Activated naive CD8-positive, alpha-beta T cell treated with anti-CD3 and anti-CD28 coated beads, Interleukin-2, amount 50 U/mL, for 24 hours (primary cell): ENCODE measurements around the gene FBXL13.

Experiments used
- ATAC-seq: fragments of 150-1000 bp; cut with Tn5 transposase; one replicate; pipeline ENCODE4 v1.10.0; 2021
- DNase-seq: peaks from one replicate; pipeline ENCODE4 v3.0.0; 2021
- H3K27ac Mint-ChIP-seq: one replicate; pipeline ENCODE4 v1.8.0; 2021; ENCODE audit warnings: mild to moderate bottlenecking, mixed read lengths
- H3K27me3 Mint-ChIP-seq: one replicate; pipeline ENCODE4 v1.8.0; 2021; ENCODE audit warnings: mixed read lengths
- H3K36me3 Mint-ChIP-seq: one replicate; pipeline ENCODE4 v1.8.0; 2021; ENCODE audit warnings: low read depth, mixed read lengths
- H3K4me1 Mint-ChIP-seq: one replicate; pipeline ENCODE4 v1.8.0; 2021; ENCODE audit warnings: mixed read lengths
- H3K4me3 Mint-ChIP-seq: one replicate; pipeline ENCODE4 v1.8.0; 2021; ENCODE audit warnings: mild to moderate bottlenecking, moderate library complexity, mixed read lengths
- H3K9me3 Mint-ChIP-seq: one replicate; pipeline ENCODE4 v1.8.0; 2021; ENCODE audit warnings: mixed read lengths

The FBXL13 gene

GRCh38 chr7:102888561-102889233 is 185.9 kb downstream of the FBXL13 start:
- no peak for DNase-seq
- H3K36me3 Mint-ChIP-seq: no peaks in the 10 kb centered on the region
- no peak overlapping the region for H3K4me3 Mint-ChIP-seq
- no peak overlapping the region for H3K27ac Mint-ChIP-seq
- no peaks in the 10 kb centered on the region for H3K4me1 Mint-ChIP-seq
- no peak for ATAC-seq
- no peaks in the 10 kb centered on the region for H3K27me3 Mint-ChIP-seq
- H3K9me3 Mint-ChIP-seq: no peaks in the 10 kb centered on the region

GRCh38 chr7:102883098-102883860 is 191.3 kb downstream of the FBXL13 start:
- no peak for ATAC-seq
- Mint-ChIP-seq H3K27me3 (no peaks in the 10 kb centered on the region), H3K27ac (no peak overlapping the region), H3K4me1 (no peaks in the 10 kb centered on the region), H3K36me3 (no peaks in the 10 kb centered on the region), H3K4me3 (no peak overlapping the region), H3K9me3 (no peaks in the 10 kb centered on the region)
- no peak for DNase-seq

DNA sequence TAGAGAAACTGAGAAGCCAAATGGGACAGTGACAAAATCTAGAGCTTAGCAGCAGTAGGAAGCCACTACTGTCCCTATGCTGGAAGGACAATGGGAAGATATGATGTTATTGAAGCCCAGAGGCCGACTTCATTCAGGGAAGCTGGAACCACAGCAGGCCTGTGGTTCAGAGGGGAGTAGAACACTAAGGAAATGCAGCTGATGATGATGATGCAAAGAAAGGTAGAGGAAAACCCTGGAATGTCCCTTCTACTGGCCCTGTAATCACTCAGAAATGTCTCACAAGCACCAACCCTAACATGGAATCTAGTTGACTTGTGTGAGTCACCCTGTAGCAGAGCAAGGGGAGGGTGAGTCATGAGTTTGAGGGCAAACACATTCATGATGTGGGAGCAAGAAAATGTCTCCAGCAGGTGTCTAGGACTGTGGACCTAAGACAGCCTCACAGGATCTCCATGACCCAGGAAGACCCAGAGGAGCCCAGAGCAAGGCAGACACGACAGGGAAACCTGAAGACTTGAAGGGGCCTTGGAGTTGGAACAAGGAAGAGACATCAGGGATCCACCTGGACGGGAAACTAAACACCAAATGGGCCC is 198.8 kb downstream of the FBXL13 start:
- no peaks in the 10 kb centered on the region for H3K9me3 Mint-ChIP-seq

DNA sequence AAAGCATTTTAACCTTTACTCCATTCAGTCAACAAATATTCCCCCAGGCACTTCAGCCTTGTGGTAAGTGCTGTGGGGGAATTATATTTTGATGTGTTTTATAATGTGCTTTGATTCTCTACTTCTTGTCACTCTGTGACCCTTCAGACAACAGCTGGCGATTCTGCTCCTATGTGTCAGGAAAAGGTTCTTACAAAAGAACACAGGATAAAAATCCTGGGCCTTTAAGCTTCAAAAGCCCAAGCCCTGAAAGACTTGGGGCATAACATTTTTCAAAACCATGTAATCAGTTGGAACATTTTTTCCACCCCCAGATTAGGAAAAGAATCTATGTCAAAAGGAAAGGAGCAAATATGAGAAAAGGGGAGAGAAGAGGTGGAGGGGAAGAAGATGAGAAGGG is 199.6 kb downstream of the FBXL13 start:
- no peaks in the 10 kb centered on the region for H3K36me3 Mint-ChIP-seq
- H3K27ac Mint-ChIP-seq: no peak overlapping the region
- no peak for ATAC-seq
- peaks cover 36% of the 10 kb centered on the region for H3K4me1 Mint-ChIP-seq
- no peak for DNase-seq
- no peaks in the 10 kb centered on the region for H3K27me3 Mint-ChIP-seq
- no peak overlapping the region for H3K4me3 Mint-ChIP-seq
- H3K9me3 Mint-ChIP-seq: no peaks in the 10 kb centered on the region

More for the DNA sequence above, 198.8 kb downstream of the FBXL13 start:
- peak; percentile 98 for ATAC-seq
- Mint-ChIP-seq H3K4me1 (peaks cover 36% of the 10 kb centered on the region), H3K36me3 (no peaks in the 10 kb centered on the region), H3K4me3 (no peak overlapping the region), H3K27ac (no peak overlapping the region), H3K27me3 (no peaks in the 10 kb centered on the region)
- DNase-seq: peak; percentile 23

GRCh38 chr7:102874166-102874829 is 200.3 kb downstream of the FBXL13 start:
- peaks cover 36% of the 10 kb centered on the region for H3K4me1 Mint-ChIP-seq
- H3K27ac Mint-ChIP-seq: no peak overlapping the region
- H3K27me3 Mint-ChIP-seq: no peaks in the 10 kb centered on the region
- no peak overlapping the region for H3K4me3 Mint-ChIP-seq
- peak; percentile 79 for ATAC-seq
- H3K36me3 Mint-ChIP-seq: no peaks in the 10 kb centered on the region
- H3K9me3 Mint-ChIP-seq: no peaks in the 10 kb centered on the region
- DNase-seq: no peak

DNA sequence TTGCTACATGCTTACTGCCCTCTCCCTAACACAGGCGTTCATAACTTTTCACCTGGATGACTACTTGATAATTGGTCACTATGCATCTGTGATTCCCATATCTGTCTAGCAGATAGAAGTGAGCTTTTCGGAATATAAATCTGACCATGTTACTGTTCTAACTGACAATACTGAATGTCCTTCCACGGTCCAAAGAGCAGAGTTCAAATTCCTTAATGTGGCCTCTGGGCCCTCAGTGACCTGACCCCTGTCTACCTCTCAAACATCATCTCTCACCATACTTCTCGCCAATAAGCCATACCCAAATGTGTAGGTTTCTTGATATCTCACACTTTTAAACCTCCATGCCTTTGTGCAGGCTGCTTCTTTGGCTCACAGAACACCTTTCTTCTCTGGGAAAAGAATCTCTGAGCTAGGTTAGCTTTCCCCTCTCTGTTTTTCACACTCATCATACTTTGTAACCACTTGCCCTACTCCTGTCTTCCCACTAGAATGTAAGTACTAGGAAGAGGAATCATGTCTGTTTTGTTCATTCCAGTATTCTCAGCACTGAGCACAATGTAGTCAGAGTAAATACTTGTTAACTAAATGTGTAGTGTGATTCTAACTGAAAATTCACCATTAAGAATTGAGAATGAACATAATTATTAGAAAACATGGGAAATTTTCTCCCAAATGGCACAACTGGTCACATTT is 201.0 kb downstream of the FBXL13 start:
- ATAC-seq: no peak
- Mint-ChIP-seq H3K4me1 (peaks cover 36% of the 10 kb centered on the region), H3K27ac (no peak overlapping the region)

DNA sequence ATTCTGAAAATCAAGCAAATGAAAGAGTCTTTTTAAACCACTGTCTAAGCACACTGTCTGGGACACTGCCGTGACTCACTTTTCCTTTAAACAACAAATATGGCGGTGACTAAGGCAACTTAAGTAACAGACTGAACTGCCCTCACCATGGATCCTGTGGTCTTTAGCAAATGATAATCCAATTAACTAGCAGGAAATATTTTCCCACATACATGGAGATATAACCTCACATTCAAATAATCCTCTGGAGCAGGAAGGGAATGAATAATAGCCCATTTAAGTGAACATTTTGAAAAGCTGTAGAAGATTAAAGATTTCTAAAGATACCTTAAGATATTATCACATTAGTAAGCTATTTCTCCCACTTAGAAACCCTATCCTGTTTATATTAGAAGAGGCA is 202.1 kb downstream of the FBXL13 start:
- Mint-ChIP-seq H3K27me3 (peaks cover 1% of the 10 kb centered on the region), H3K4me1 (peaks cover 36% of the 10 kb centered on the region), H3K36me3 (no peaks in the 10 kb centered on the region), H3K9me3 (no peaks in the 10 kb centered on the region), H3K4me3 (no peak overlapping the region), H3K27ac (no peak overlapping the region)
- DNase-seq (no peak), ATAC-seq (no peak)

More for the DNA sequence above, 201.0 kb downstream of the FBXL13 start:
- Mint-ChIP-seq H3K9me3 (no peaks in the 10 kb centered on the region), H3K27me3 (no peaks in the 10 kb centered on the region), H3K36me3 (no peaks in the 10 kb centered on the region), H3K4me3 (no peak overlapping the region)
- no peak for DNase-seq

DNA sequence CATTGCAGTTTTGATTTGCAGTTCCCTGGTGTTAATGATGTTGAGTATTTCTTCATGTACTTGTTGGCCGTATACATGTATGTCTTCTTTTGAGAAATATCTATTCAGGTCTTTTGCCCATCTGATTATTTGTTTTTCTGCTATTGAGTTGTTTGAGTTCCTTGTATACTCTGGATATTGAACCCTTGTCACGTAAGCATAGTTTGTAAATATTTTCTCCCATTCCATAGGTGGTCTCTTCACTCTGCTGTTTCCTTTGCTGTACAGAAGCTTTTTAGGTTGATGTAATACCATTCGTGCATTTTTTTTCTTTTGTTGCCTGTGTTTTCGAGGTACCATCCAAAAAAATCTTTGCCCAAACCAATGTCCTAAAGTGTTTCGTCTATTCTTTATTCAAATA is 205.4 kb downstream of the FBXL13 start:
- Mint-ChIP-seq H3K27ac (no peak overlapping the region), H3K9me3 (no peaks in the 10 kb centered on the region), H3K4me3 (no peak overlapping the region), H3K27me3 (peaks cover 1% of the 10 kb centered on the region), H3K36me3 (no peaks in the 10 kb centered on the region), H3K4me1 (peaks cover 16% of the 10 kb centered on the region)
- no peak for DNase-seq
- no peak for ATAC-seq

DNA sequence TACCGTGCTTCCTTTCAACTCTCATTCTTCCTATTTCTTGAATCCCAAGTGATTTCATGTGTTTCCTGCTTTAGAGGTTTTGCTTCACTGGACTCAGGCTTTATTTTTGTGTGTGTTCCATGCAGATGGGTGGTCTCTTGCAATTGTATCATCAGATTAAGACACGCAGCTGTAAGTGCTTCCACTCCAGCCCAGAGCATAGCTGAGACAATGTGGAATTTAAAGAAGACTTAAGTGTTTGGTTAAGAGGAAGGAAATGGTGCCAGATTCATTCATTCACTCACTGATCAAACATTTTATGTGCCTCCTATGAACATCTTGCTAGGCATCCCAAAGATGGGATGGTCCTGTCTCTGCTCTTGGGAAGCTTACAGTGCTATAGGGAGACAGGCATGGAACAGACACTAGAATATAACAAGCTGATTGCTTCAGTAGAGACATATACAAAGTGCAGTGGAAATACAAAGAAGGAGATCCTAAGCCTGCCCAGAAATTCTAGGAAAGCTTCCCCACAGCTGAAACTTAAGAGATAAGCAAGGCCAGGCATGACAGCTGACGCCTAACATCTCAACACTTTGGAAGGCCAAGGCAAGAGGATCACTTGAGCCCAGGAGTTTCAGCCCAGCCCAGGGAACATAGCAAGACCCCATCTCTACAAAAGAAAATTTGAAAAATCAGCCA is 207.9 kb downstream of the FBXL13 start:
- no peak overlapping the region for H3K27ac Mint-ChIP-seq
- ATAC-seq (no peak), DNase-seq (no peak)
- no peaks in the 10 kb centered on the region for H3K36me3 Mint-ChIP-seq
- H3K27me3 Mint-ChIP-seq: peaks cover 1% of the 10 kb centered on the region
- no peak overlapping the region for H3K4me3 Mint-ChIP-seq
- no peaks in the 10 kb centered on the region for H3K4me1 Mint-ChIP-seq
- no peaks in the 10 kb centered on the region for H3K9me3 Mint-ChIP-seq

DNA sequence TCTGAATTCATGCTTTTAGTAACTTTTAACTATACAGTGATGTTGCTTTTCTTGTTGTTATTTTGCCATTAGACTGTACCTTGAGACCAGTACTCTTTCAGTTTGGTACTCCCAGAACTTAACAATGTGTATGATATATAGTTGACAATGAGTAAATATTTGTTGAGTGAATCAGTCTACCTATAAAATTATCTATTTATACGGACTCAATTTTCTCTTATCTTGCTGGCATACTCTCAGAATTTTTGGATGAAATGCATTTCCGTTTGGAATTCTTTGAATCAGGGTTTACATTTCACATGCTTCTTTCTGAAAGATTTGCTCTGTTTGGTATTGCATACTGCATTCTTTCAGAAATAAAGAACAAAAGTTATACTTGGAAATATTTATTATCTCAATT is 209.6 kb downstream of the FBXL13 start:
- Mint-ChIP-seq H3K4me3 (no peak overlapping the region), H3K9me3 (no peaks in the 10 kb centered on the region), H3K4me1 (no peaks in the 10 kb centered on the region), H3K27me3 (peaks cover 1% of the 10 kb centered on the region), H3K36me3 (no peaks in the 10 kb centered on the region), H3K27ac (no peak overlapping the region)
- no peak for ATAC-seq
- DNase-seq: no peak

DNA sequence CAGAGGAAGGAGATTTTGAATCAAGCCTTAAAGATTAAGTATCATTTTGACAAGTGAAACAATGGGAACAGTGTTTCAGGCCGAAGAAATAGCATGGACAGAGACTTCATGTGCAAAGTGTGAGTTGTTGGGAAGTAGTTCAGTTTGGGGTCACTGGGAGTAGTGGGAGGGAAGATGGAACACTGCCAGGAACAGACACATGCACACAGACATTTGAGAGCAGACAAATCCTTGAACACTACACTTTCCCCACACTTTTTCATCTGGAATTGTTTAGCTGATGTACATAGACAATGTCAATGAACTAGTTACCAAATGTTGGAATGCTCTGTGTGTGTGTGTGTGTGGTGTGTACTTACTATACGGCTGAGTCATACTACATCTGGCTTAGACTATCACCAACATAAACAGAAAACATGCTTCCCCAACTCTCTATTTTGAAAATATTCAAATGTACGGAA is 214.2 kb downstream of the FBXL13 start:
- Mint-ChIP-seq H3K9me3 (no peaks in the 10 kb centered on the region), H3K4me1 (no peaks in the 10 kb centered on the region), H3K4me3 (no peak overlapping the region), H3K36me3 (no peaks in the 10 kb centered on the region), H3K27me3 (no peaks in the 10 kb centered on the region), H3K27ac (no peak overlapping the region)
- ATAC-seq (no peak), DNase-seq (no peak)

DNA sequence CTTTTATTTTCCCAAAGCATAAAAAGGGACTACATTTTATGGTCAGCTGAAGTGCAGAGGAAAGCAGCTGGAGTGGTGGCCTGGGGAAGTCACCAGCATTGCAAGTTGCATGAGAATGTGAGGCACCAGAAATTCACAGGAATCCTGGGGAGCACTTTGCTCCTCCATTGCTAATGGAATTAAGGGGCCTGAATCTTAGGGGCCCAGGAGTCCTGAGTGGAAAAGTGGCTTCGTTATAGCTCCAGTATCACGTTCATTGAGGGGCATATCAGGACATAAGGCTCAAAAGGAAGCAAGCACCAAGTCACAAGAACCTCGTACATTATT is 214.8 kb downstream of the FBXL13 start:
- Mint-ChIP-seq H3K27ac (no peak overlapping the region), H3K4me3 (no peak overlapping the region), H3K27me3 (no peaks in the 10 kb centered on the region), H3K9me3 (no peaks in the 10 kb centered on the region), H3K36me3 (no peaks in the 10 kb centered on the region), H3K4me1 (no peaks in the 10 kb centered on the region)
- ATAC-seq (no peak), DNase-seq (no peak)

DNA sequence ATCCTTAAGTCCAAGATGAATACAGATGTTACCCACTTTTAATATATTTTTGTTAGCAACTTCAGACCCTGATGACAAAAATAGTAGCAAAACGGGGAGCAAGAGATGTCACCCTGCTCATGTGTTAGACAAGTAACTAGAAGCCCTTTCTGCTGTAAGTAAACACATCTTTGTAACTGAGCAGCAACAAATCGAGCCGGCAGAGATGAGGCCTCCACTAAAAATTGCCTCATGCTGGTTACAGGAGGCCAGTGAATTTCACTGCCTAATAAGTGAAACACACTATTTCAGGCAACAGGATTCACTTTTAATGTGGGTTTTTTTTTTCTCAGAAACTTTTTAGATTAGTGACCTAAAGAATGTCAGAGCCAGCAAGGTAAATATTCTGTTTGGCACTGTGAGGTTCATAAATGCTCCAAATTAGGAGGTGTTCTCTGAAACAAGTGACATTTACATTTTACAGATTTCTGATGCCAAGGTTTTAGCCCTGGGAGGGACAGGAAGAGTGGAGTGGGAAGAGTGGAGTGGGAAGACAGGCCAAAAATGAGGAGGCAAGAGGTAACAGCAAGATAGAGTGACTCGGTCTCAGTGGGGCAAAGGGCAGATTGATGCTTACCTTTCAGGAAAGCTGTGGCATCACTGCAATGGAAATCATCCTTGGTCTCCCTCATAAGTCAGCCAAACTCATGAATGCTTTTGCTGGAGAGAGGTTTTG is 215.4 kb downstream of the FBXL13 start:
- Mint-ChIP-seq H3K4me1 (no peaks in the 10 kb centered on the region), H3K4me3 (no peak overlapping the region), H3K9me3 (no peaks in the 10 kb centered on the region), H3K36me3 (no peaks in the 10 kb centered on the region), H3K27me3 (no peaks in the 10 kb centered on the region), H3K27ac (no peak overlapping the region)
- no peak for DNase-seq
- no peak for ATAC-seq
